AG08396 (cell line): ENCODE measurements around the gene DOK3.

Experiments
- DNase-seq: peaks from one replicate; pipeline ENCODE4 v3.0.0; 2012; ENCODE audit warnings: low spot score, mixed read lengths

DOK3 gene, protein sequence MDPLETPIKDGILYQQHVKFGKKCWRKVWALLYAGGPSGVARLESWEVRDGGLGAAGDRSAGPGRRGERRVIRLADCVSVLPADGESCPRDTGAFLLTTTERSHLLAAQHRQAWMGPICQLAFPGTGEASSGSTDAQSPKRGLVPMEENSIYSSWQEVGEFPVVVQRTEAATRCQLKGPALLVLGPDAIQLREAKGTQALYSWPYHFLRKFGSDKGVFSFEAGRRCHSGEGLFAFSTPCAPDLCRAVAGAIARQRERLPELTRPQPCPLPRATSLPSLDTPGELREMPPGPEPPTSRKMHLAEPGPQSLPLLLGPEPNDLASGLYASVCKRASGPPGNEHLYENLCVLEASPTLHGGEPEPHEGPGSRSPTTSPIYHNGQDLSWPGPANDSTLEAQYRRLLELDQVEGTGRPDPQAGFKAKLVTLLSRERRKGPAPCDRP

GRCh38 chr5:177509381-177509951 is at the start of gene DOK3:
Gene DOK3 (minus strand): TSS chr5:177509826. CDS start chr5:177509540, 286 bp downstream.
- DNase-seq, result no peak

DNA sequence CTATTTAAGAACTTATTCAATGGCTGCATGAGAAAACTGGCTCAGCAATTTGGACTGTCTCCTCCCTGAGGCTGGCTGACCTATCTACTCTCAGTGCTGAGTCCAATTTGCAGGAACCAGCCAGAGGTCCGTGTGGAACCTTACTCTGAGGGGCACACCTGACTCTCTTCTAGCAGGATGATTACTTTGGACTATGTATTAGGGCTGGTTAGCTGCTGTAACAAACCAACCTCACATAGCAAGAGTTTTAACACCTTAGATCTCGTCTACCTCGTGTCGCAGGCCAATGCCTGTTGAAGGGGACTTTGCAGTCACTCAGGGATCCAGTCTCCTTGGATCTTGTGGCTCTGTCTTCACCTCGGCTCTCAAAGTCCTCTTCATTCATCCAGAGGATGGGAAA is 48.2 kb upstream of the DOK3 start:
- DNase-seq, result no peak

- DNase-seq, result no peak
Measured at GRCh38 chr5:177557041-177557647, 47.5 kb upstream of the DOK3 start.

DNA sequence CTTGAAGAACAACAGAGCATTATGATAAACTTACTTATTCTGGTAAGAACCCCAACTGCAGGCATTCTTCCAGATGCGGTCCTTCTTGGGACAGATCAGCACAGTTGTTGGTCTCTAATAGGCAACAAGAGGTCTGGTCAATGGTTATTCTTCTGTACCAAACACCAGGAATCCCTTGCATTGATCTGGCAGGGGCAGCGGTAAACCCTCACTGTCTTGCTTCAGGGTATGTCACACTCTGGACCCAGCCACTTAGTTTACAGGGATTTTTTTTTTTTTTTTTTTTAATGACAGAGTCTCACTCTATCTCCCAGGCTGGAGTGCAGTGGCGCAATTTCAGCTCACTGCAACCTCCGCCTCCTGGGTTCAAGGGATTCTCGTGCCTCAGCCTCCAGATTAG is 46.0 kb upstream of the DOK3 start:
- no peak for DNase-seq

- no peak for DNase-seq
Measured at GRCh38 chr5:177555228-177555627, 45.6 kb upstream of the DOK3 start.

GRCh38 chr5:177554474-177555111 is 45.0 kb upstream of the DOK3 start, which contains the start of gene FAM193B:
Gene FAM193B (minus strand): TSS chr5:177554563. CDS start chr5:177554458, 105 bp downstream.
- peak; percentile 99 for DNase-seq

- DNase-seq, result peak; percentile 71
Measured at GRCh38 chr5:177553671-177554429, 44.2 kb upstream of the DOK3 start.

DNA sequence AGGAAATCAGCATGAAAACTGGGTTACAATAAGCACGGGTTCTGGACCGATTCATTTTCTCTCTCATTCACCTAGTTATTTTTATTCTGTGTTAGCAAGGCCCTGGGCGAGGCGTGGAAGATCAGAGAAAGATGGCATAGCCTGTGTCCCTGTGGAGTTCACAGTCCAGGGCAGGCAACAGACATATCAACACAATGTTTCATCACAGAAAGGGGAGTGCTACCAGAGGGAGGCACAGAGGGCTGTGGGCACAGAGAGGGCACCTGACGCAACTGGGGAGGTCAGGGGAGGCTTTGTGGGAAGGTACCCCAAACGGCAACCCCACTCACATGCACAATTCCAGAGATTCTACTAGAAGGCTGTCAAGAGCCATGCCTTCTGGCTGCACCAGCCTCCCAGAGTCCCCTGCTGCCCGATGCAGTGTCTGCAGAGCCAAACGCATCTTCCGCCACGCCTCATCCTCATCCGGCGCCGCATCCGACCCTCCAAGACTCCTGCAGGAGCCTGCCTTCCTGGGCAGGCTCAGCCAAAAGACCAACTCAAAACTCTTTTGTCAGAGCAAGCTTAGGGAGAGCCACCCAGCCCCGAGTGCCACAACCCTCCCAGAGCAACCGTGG is 43.3 kb upstream of the DOK3 start:
- peak; percentile 53 for DNase-seq

DNA sequence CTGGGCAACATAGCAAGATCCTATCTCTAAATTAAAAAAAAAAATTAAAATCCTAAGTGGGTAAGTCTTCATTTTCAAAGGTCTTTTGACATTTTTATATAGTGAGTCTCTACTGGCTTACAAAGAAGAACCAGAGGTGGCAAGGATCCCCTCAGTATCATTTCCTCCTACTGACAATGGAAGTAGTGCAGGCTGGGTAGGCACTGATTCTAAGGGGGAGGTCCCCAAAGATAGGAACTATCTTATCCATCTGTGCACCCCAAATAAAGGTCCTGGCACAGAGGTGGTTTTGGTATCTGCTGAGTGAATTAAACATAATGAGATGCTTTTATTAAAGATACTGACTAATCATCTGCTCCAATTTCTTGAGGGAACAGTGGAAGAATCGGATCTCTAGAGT is 40.5 kb upstream of the DOK3 start:
- no peak for DNase-seq

GRCh38 chr5:177548495-177548894 is 38.9 kb upstream of the DOK3 start:
- DNase-seq, result no peak

GRCh38 chr5:177547736-177548135 is 38.1 kb upstream of the DOK3 start:
- DNase-seq, result no peak

GRCh38 chr5:177546258-177546741 is 36.7 kb upstream of the DOK3 start:
- peak; percentile 89 for DNase-seq

DNA sequence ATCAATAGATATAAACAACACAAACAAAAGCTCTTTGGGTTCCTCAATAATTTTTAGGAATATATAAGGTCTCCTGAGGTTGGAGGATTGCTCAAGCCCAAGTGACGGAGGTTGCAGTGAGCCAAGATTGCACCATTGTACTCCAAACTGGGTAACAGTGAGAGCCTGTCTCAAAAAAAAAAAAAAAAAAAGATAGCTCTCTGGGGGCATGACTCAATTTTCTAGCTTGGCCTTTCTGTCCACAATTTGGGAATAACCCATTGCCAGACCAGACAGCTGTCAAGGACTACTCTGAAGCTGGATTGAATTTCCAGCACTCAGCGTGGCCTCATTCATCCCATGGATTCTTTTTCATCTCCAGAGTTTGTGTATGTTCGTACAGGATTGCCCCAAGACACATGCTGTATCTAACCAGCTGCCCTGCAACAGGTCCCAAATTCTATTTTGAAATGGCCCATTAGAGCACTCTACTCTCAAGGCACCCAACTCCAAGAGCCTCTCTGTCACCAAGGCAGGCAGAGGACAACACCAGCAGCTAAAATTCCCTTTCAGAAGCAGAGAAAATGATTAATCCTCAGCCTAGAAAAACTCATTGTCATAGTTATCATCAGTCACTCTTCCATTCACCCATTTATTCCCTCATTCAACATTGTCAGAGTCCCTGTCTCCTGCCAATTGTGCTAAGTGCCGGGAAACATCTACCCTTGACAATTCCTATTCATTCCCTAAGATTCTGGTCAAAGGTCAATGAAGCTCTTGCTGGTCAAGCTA is 36.0 kb upstream of the DOK3 start:
- peak; percentile 53 for DNase-seq

DNA sequence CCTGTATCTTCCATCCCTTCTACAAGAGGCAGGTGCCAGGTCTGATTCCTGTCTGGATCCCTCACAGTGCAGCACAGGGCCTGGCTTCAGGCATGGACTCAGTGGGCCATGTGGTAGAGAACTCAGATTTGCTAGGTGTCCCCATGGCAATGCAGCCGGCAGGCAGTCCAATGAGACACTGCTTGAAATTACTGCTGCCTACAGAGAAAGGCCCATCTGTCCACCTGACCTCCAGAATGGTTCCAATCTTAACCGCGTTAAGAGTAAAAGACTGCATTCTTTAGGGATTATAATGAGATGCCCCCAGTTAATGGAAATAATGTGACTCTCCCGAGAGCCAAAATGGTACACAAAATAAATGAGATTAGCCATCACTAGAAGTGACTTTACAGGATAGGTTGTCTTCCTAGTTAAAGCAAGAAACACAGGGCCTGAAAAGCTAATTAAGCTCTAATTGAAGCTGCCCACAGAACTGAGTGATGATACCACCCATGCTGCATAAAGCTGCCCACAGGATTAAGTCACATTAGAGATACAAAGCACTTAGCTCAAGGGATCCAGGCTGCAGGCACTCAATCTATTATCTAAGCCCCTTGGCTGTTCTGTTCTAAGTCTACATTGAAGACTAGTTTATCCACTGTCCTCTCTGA is 33.3 kb upstream of the DOK3 start:
- DNase-seq, result no peak

- no peak for DNase-seq
Measured at GRCh38 chr5:177540438-177540837, 30.8 kb upstream of the DOK3 start.

- DNase-seq, result peak; percentile 70
Measured at GRCh38 chr5:177539411-177539810, 29.8 kb upstream of the DOK3 start.

- DNase-seq, result no peak
Measured at GRCh38 chr5:177538876-177539275, 29.2 kb upstream of the DOK3 start.

DNA sequence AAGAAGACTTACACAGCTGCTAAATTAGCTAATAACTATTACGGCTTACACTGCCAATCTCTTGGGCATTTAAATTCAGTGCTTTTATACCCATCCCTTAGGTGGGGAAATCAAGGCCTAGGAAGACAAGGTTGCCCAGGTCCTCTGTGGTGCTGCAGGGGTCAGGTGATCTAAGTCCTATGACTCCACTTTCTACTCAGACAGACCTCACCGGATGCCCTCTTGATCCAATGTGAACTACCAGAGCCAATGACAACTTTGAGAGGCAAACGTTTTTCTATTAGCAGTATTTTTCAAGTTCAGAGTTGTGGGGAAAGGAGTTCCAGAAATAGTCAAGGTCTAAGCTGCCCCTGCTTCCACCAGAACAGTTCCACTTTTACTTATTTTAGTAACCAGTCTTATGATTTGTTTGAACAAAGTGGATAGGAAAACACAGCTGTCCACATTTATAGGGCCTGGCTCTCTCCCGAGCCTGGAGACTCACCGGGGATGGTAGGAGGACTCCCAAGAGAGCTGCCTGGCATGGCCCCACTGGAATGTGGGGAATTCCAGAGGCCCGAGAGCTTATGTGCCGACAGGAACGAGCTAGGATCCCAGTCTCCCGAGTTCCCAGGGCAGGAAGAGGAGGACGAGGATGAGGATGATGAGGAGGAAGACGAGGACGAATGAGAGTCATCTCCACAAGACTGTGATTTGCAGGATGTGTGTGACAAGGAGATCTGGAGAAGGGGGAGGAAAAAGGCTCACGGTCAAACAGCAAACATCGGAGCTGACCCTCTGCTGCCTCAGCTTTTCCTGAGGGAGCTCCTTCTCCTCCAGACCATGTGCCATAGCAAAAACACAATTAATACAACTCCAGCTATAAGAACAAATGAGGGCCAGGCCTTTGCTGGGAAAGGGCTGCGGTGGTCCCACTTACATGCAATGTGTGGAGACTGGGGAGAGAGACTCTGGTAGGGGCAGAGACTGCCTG is 28.0 kb upstream of the DOK3 start:
- DNase-seq, result peak; percentile 84

DNA sequence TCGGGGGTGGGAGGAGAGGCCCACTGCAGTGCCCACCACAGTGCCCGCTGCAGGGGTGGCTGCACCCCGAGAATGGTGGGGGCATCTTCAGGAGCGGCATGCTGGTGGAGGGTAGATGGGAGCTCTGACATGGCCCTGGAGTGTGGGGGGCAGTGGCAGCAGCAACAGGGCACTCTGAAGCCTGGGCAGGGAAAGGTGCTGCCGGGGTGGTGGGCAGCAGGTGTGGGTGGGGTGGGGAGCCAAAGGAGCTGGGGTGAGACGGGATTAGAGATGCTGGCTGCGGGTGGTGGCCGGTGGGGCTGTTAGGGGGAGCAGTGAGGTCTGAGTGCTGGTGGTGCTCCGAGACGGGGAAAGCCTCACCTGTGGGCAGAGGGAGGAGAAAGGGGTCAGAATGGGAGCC is 26.8 kb upstream of the DOK3 start:
- no peak for DNase-seq
